ENCODE data around the gene ZNF408.

Gene ZNF408

DNA sequence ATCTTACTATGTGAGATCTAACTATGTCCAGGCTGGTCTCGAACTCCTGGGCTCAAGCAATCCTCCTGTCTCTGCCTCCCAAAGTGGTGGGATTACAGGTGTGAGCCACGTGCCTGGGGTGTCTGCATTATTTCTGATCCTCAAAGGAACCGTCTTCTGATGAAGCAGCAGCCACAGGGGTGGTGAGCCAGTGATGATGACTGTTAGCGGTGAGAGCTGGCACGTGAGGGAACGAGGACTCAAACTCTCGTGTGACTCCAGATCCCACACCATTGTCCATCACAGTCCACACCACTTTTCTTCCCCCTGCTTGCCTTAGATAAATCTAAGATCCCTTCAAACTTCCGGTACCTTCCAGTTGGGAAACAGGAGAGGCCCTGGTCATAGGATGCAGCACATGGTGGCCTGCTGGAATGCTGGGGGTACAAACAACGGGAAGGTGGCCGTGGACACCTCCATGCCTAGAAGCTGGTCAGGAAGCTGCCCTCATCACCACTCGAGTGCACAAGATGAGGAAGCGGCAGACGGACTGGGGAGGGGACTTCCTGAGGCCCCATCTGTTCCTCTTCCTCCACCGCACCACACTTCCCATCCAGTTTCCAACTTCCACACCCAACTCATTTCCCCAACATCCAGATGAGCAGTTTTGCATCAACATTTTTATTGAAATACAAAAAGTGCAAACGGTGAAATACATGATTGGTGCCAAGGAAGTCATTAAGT is 24.2 kb upstream of the ZNF408 start:
- DNase-seq (ENCODE audit: low spot score), result no peak

- no peak for DNase-seq (ENCODE audit: low spot score)
These were observed 23.7 kb upstream of the ZNF408 start for GRCh38 chr11:46677169-46677568.

GRCh38 chr11:46677991-46678740 is 22.7 kb upstream of the ZNF408 start:
- DNase-seq (ENCODE audit: low spot score), result no peak

DNA sequence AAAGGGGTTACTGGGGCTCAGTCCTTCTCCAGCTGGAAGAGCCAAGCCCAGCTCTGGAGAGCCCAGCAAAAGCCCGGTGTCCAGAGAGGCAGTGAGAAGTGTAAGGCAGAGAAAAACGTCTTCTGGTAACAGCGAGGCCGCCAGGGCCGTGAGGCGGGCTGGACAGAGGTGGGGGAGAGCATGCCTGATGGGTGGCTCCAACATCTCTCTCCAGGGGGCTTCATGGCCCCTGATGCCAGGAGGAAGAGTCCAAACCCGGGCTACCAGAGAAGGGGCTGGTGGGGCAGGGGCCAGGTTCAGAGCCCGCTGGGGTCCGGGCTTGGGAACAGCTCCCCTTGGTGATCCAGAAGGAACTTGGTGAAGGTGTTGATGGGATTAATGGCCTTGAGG is 22.1 kb upstream of the ZNF408 start:
- no peak for DNase-seq (ENCODE audit: low spot score)

- no peak for DNase-seq (ENCODE audit: low spot score)
These were observed 21.3 kb upstream of the ZNF408 start for GRCh38 chr11:46679241-46680163.

DNA sequence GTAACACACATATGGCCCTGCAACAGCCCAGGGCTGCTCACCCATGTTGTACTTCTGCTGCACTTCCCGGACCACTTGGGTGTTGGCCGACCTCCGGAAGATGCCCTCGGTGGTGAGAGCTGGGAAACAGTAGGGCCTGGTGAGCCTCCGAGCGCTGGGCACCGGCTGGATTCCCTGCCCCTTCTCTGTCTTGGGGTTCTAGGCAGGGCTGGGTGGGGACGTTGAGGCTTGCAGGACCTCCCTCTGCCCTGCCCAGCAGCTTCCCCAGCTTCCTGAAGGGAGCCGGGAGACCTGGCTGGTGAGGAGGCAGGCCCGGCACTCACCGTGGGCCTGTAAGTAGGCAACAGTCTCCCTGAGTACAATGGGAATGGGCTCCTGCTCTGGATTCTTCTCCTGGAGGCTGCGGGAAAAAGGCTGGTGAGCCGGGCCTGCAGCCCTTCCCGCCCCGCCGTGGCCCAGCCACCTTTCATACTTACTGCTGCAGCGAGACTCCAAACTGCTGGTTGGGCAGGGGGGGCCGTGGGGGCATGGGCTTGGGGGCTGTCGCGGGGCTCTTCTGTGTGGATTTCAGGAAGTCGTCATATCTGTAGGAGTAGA is 20.6 kb upstream of the ZNF408 start:
- no peak for DNase-seq (ENCODE audit: low spot score)

DNA sequence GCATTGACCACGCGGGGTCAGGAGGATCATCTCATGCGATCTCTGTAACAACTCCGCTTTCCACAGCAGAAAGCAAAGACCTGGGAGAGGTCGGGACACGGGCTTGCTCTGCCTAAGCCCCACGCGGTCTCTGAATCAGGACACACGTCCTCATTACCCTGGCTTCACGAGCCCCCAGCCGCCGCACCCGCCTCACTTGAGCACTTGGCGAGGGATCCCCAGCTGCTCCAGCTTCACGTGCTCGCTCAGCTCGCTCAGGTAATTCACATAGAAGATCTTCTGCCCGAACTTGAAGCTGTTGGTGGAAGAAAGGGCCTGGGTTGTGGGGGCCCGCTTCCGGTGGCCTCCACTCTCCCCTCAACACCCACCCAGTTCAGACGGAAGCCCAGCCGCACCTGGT is 20.0 kb upstream of the ZNF408 start:
- no peak for DNase-seq (ENCODE audit: low spot score)

- no peak for DNase-seq (ENCODE audit: low spot score)
These were observed 19.0 kb upstream of the ZNF408 start for GRCh38 chr11:46681814-46682213.

- no peak for DNase-seq (ENCODE audit: low spot score)
These were observed 17.8 kb upstream of the ZNF408 start for GRCh38 chr11:46682773-46683752.

GRCh38 chr11:46684367-46684766 is 16.5 kb upstream of the ZNF408 start:
- DNase-seq (ENCODE audit: low spot score), result no peak

GRCh38 chr11:46686886-46687795 is 13.7 kb upstream of the ZNF408 start:
- no peak for DNase-seq (ENCODE audit: low spot score)

- DNase-seq (ENCODE audit: low spot score), result no peak
These were observed 10.1 kb upstream of the ZNF408 start for GRCh38 chr11:46690702-46691101.

GRCh38 chr11:46692450-46692849 is 8.4 kb upstream of the ZNF408 start:
- DNase-seq (ENCODE audit: low spot score), result no peak

- no peak for DNase-seq (ENCODE audit: low spot score)
These were observed 7.2 kb upstream of the ZNF408 start for GRCh38 chr11:46693597-46694012.

- no peak for DNase-seq (ENCODE audit: low spot score)
These were observed 6.8 kb upstream of the ZNF408 start for GRCh38 chr11:46694072-46694471.

- DNase-seq (ENCODE audit: low spot score), result no peak
These were observed 6.2 kb upstream of the ZNF408 start for GRCh38 chr11:46694607-46695006.

GRCh38 chr11:46695345-46696211 is 5.3 kb upstream of the ZNF408 start:
- DNase-seq (ENCODE audit: low spot score), result no peak

- no peak for DNase-seq (ENCODE audit: low spot score)
These were observed 4.6 kb upstream of the ZNF408 start for GRCh38 chr11:46696212-46696558.

GRCh38 chr11:46697303-46697702 is 3.5 kb upstream of the ZNF408 start:
- no peak for DNase-seq (ENCODE audit: low spot score)
